Measurements from ENCODE around the gene HSD11B2.

The HSD11B2 gene

GRCh38 chr16:67445913-67446907, 15.3 kb downstream of the HSD11B2 start:
- TF ChIP-seq CTCF (IDR thresholded peaks at IDR 0.05; ENCODE audit: low read depth, low read length): no peak
- peak in 1 of 2 donors; percentile 75 for DNase-seq (ENCODE audit: low read depth in 2 of 2)
- H3K4me3 ChIP-seq (replicated peaks in 1 of 2; ENCODE audit: low read depth in 2 of 2, low read length in 2 of 2): no peak overlapping the region

- TF ChIP-seq CTCF (IDR thresholded peaks at IDR 0.05; ENCODE audit: low read depth, low read length): no peak
- no peak for DNase-seq (ENCODE audit: low read depth in 2 of 2)
- no peak overlapping the region for H3K4me3 ChIP-seq (replicated peaks in 1 of 2; ENCODE audit: low read depth in 2 of 2, low read length in 2 of 2)
Measured at GRCh38 chr16:67446968-67447507, 16.1 kb downstream of the HSD11B2 start.

GRCh38 chr16:67447508-67448076, 16.7 kb downstream of the HSD11B2 start:
- TF ChIP-seq CTCF (IDR thresholded peaks at IDR 0.05; ENCODE audit: low read depth, low read length): peak; percentile 64
- DNase-seq (ENCODE audit: low read depth in 2 of 2): peak; percentile 33 to 89

GRCh38 chr16:67448580-67448979, 17.7 kb downstream of the HSD11B2 start:
- H3K4me3 ChIP-seq (replicated peaks in 1 of 2; ENCODE audit: low read depth in 2 of 2, low read length in 2 of 2): no peak overlapping the region
- TF ChIP-seq CTCF (IDR thresholded peaks at IDR 0.05; ENCODE audit: low read depth, low read length): no peak
- no peak for DNase-seq (ENCODE audit: low read depth in 2 of 2)

More at GRCh38 chr16:67447508-67448076, 16.7 kb downstream of the HSD11B2 start:
- no peak overlapping the region for H3K4me3 ChIP-seq (replicated peaks in 1 of 2; ENCODE audit: low read depth in 2 of 2, low read length in 2 of 2)

- H3K4me3 ChIP-seq (replicated peaks in 1 of 2; ENCODE audit: low read depth in 2 of 2, low read length in 2 of 2): no peak overlapping the region
- DNase-seq (ENCODE audit: low read depth in 2 of 2): no peak
Measured at GRCh38 chr16:67449336-67449735, 18.4 kb downstream of the HSD11B2 start.

GRCh38 chr16:67449739-67450138, 18.8 kb downstream of the HSD11B2 start:
- no peak overlapping the region for H3K4me3 ChIP-seq (replicated peaks in 1 of 2; ENCODE audit: low read depth in 2 of 2, low read length in 2 of 2)
- DNase-seq (ENCODE audit: low read depth in 2 of 2): no peak
- no peak for TF ChIP-seq CTCF (IDR thresholded peaks at IDR 0.05; ENCODE audit: low read depth, low read length)

More at GRCh38 chr16:67449336-67449735, 18.4 kb downstream of the HSD11B2 start:
- TF ChIP-seq CTCF (IDR thresholded peaks at IDR 0.05; ENCODE audit: low read depth, low read length): no peak

Data from cardiac fibroblast (primary cell).